Measurements from ENCODE around the gene DNAJC21. TPM values are rescaled to one million over a fixed set of nuclear protein-coding genes. Genes with fewer than 3 reads are reported as not detected.

The DNAJC21 gene
- total and polyA plus RNA-seq, 2 experiments from 2014 or later, result 35.7 to 37.4 TPM

- TF ChIP-seq ZNF331 (CRISPR knock-in tag; IDR thresholded peaks at IDR 0.05; ENCODE audit: low read depth) (no peak), EZH2phosphoT487 (IDR thresholded peaks at IDR 0.05; ENCODE audit: unreplicated experiment) (no peak), POLR2AphosphoS5 (IDR thresholded peaks at IDR 0.05; ENCODE audit: low read depth) (no peak)
These were observed 47.0 kb downstream of the DNAJC21 start (continued) for GRCh38 chr5:34976347-34976746.

DNA sequence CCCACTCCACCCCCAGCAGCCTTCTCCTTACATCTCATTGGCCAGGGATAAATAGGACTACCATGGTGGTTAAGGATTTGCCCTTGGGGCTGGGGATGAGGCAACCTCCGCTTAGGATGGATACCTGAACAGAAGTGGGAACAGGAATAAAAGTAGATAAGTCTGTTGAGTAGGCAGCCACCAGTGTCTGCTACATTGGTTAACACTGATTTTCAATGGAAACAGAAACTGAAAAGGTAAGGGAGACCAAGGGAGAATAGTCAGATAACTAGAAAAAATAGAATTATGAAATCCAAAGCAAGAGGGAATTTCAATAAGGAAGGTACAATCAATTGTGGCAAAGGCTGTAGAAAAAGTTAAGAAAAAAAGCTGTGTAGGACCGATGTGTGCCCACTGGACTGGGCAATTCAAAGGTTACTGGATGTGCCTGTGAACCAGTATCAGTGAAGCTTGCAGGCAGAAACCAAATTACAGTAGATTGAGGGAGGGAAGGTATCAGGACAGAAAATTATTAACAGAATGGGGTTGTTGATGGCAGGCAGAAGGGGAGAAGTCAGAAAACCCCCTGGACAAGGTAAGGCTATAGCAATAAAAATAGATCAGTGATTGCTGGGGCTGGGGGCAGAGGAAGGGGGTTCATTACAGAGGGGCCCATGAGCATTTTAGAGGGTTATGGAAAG is 48.7 kb downstream of the DNAJC21 start:
- H3K4me3 Mint-ChIP-seq, result no peak overlapping the region
- H4K20me1 ChIP-seq (replicated peaks; ENCODE audit: insufficient read depth), result no peaks in the 10 kb centered on the region
- H3K27ac ChIP-seq (ENCODE audit: low read depth), result no peak overlapping the region
- no peaks in the 10 kb centered on the region for H3K4me1 ChIP-seq (ENCODE audit: insufficient read depth)
- peaks cover 6% of the 10 kb centered on the region for H3K27me3 Mint-ChIP-seq (ENCODE audit: insufficient read depth, low read depth, poor library complexity)
- no peak overlapping the region for H3K27ac Mint-ChIP-seq
- H3K9me2 ChIP-seq (ENCODE audit: insufficient read depth), result 0 out of 2 replicates have a peak, but pooled peaks cover 10% of the 10 kb centered on the region
- no peak overlapping the region for H2AFZ ChIP-seq
- H3K4me3 ChIP-seq, result no peak overlapping the region
- H3F3A ChIP-seq (replicated peaks; ENCODE audit: low read depth), result no peaks in the 10 kb centered on the region
- TF ChIP-seq, protein P1, sequence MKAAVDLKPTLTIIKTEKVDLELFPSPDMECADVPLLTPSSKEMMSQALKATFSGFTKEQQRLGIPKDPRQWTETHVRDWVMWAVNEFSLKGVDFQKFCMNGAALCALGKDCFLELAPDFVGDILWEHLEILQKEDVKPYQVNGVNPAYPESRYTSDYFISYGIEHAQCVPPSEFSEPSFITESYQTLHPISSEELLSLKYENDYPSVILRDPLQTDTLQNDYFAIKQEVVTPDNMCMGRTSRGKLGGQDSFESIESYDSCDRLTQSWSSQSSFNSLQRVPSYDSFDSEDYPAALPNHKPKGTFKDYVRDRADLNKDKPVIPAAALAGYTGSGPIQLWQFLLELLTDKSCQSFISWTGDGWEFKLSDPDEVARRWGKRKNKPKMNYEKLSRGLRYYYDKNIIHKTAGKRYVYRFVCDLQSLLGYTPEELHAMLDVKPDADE (IDR thresholded peaks at IDR 0.05), result no peak
- TF ChIP-seq ZNF331 (CRISPR knock-in tag; IDR thresholded peaks at IDR 0.05; ENCODE audit: low read depth), result no peak
- no peak for TF ChIP-seq NANOG (IDR thresholded peaks at IDR 0.05; ENCODE audit: borderline replicate concordance)
- TF ChIP-seq POLR2AphosphoS5 (IDR thresholded peaks at IDR 0.05; ENCODE audit: low read depth), result no peak
- TF ChIP-seq ZNF114 (CRISPR knock-in tag; IDR thresholded peaks at IDR 0.05), result no peak
- TF ChIP-seq EZH2phosphoT487 (IDR thresholded peaks at IDR 0.05; ENCODE audit: unreplicated experiment), result no peak
- no peaks in the 10 kb centered on the region for H3K36me3 ChIP-seq (ENCODE audit: insufficient read depth)
- peaks cover 25% of the 10 kb centered on the region for H3K4me1 Mint-ChIP-seq
- H3K36me3 Mint-ChIP-seq (ENCODE audit: low read depth), result peaks cover 8% of the 10 kb centered on the region; the same call in 2 of the 3 replicates
- peaks cover 19% of the 10 kb centered on the region; the same call in 2 of the 3 replicates for H3K9me3 Mint-ChIP-seq
- no peaks in the 10 kb centered on the region for H3K79me2 ChIP-seq (replicated peaks; ENCODE audit: insufficient read depth)
- DNase-seq (ENCODE audit: low spot score) (no peak), ATAC-seq (no peak)
- H3K27me3 ChIP-seq (ENCODE audit: insufficient read depth), result no peaks in the 10 kb centered on the region
- H3K4me2 ChIP-seq, result no peak overlapping the region

- H3K27ac Mint-ChIP-seq, result no peak overlapping the region
- no peak overlapping the region for H3K4me3 Mint-ChIP-seq
- H3K4me1 Mint-ChIP-seq, result peaks cover 25% of the 10 kb centered on the region
- ATAC-seq (no peak), DNase-seq (ENCODE audit: low spot score) (no peak)
- no peaks in the 10 kb centered on the region for H3K27me3 ChIP-seq (ENCODE audit: insufficient read depth)
- H3K9me2 ChIP-seq (ENCODE audit: insufficient read depth), result 0 out of 2 replicates have a peak, but pooled peaks cover 10% of the 10 kb centered on the region
- no peaks in the 10 kb centered on the region for H3K36me3 ChIP-seq (ENCODE audit: insufficient read depth)
- H3K36me3 Mint-ChIP-seq (ENCODE audit: low read depth), result peaks cover 8% of the 10 kb centered on the region; the same call in 2 of the 3 replicates
- no peaks in the 10 kb centered on the region for H3K4me1 ChIP-seq (ENCODE audit: insufficient read depth)
- H3K27ac ChIP-seq (ENCODE audit: low read depth), result no peak overlapping the region
- no peak for TF ChIP-seq ZNF331 (CRISPR knock-in tag; IDR thresholded peaks at IDR 0.05; ENCODE audit: low read depth)
- TF ChIP-seq NANOG (IDR thresholded peaks at IDR 0.05; ENCODE audit: borderline replicate concordance), result no peak
- TF ChIP-seq CTCF (conservative IDR thresholded peaks at IDR 0.05; ENCODE audit: low read depth in 2 of 2), result no peak
- no peak for TF ChIP-seq STAT1 (IDR thresholded peaks at IDR 0.05; ENCODE audit: unreplicated experiment)
- H3K9me3 Mint-ChIP-seq, result peaks cover 19% of the 10 kb centered on the region; the same call in 2 of the 3 replicates
- H3K4me3 ChIP-seq, result no peak overlapping the region
- no peaks in the 10 kb centered on the region for H3K79me2 ChIP-seq (replicated peaks; ENCODE audit: insufficient read depth)
- no peaks in the 10 kb centered on the region for H4K20me1 ChIP-seq (replicated peaks; ENCODE audit: insufficient read depth)
- H3K27me3 Mint-ChIP-seq (ENCODE audit: insufficient read depth, low read depth, poor library complexity), result peaks cover 6% of the 10 kb centered on the region
- no peaks in the 10 kb centered on the region for H3F3A ChIP-seq (replicated peaks; ENCODE audit: low read depth)
- no peak overlapping the region for H3K4me2 ChIP-seq
- no peak overlapping the region for H2AFZ ChIP-seq
These were observed 49.3 kb downstream of the DNAJC21 start for GRCh38 chr5:34978681-34979080.

Measured in GM23338 (cell line).